Loucy (cell line): ENCODE data around the gene EXOC3L4.

ENCODE experiments used
- H2AFZ ChIP-seq: fragments of 200-600 bp; sonication (generic); 2 replicates; pipeline ENCODE4 v1.6.0; 2016; ENCODE audit warnings: antibody characterized with exemption, mild to moderate bottlenecking, low read length, moderate library complexity
- H3F3A ChIP-seq: fragments of 200-600 bp; 2 replicates; pipeline ENCODE4 v1.6.0; 2016; ENCODE audit warnings: antibody characterized with exemption, low read depth, mild to moderate bottlenecking
- H3K27me3 ChIP-seq: fragments of 200-600 bp; sonication (generic); 2 replicates; pipeline ENCODE4 v1.6.1; 2014; ENCODE audit warnings: low read length, mild to moderate bottlenecking; ENCODE audit not compliant: insufficient read depth, poor library complexity, severe bottlenecking
- H3K36me3 ChIP-seq: fragments of 200-600 bp; sonication (generic); 2 replicates; pipeline ENCODE4 v1.6.1; 2016; ENCODE audit warnings: low read length; ENCODE audit not compliant: insufficient read depth
- H3K4me1 ChIP-seq: fragments of 200-600 bp; sonication (generic); 2 replicates; pipeline ENCODE4 v1.5.1; 2014; ENCODE audit warnings: low read length, mild to moderate bottlenecking; ENCODE audit not compliant: insufficient read depth, poor library complexity, severe bottlenecking
- H3K4me2 ChIP-seq: fragments of 200-600 bp; sonication (generic); 2 replicates; pipeline ENCODE4 v1.6.0; 2014; ENCODE audit warnings: antibody characterized with exemption, low read length, low read depth, mild to moderate bottlenecking; ENCODE audit not compliant: poor library complexity, severe bottlenecking
- H3K4me3 ChIP-seq: fragments of 200-600 bp; sonication (generic); 2 replicates; pipeline ENCODE4 v1.5.1; 2014; ENCODE audit warnings: low read length, mild to moderate bottlenecking, mixed read lengths; ENCODE audit not compliant: poor library complexity, severe bottlenecking
- H3K79me2 ChIP-seq: fragments of 200-600 bp; sonication (generic); 2 replicates; pipeline ENCODE4 v1.6.1; 2014; ENCODE audit warnings: low read length; ENCODE audit not compliant: insufficient read depth
- H3K9ac ChIP-seq: fragments of 200-600 bp; sonication (generic); 2 replicates; pipeline ENCODE4 v1.6.0; 2014; ENCODE audit warnings: mild to moderate bottlenecking, low read depth, low read length, moderate library complexity; ENCODE audit not compliant: poor library complexity, severe bottlenecking
- H3K9me2 ChIP-seq: fragments of 200-600 bp; sonication (generic); replicated peaks from 2 replicates; pipeline ENCODE4 v1.6.1; 2016; ENCODE audit warnings: low read depth, low read length, mixed read lengths
- H3K9me3 ChIP-seq: fragments of 200-600 bp; sonication (generic); 2 replicates; pipeline ENCODE4 v1.6.1; 2014; ENCODE audit warnings: mild to moderate bottlenecking, antibody characterized with exemption, low read length, low read depth; ENCODE audit not compliant: insufficient read depth
- H4K20me1 ChIP-seq: fragments of 200-600 bp; sonication (generic); 2 replicates; pipeline ENCODE4 v1.6.0; 2014; ENCODE audit warnings: antibody characterized with exemption, low read length, mild to moderate bottlenecking; ENCODE audit not compliant: insufficient read depth, poor library complexity, severe bottlenecking
- CTCF ChIP-seq: fragments of 200-600 bp; sonication (generic); conservative IDR thresholded peaks from 2 replicates; pipeline ENCODE4 v1.5.1; 2014; ENCODE audit warnings: mild to moderate bottlenecking, antibody characterized with exemption, low read length
- EZH2phosphoT487 ChIP-seq: fragments of 200-600 bp; IDR thresholded peaks from 2 replicates; pipeline ENCODE4 v1.6.1; 2018; ENCODE audit warnings: antibody characterized with exemption, mild to moderate bottlenecking, moderate library complexity, borderline replicate concordance

The EXOC3L4 gene

GRCh38 chr14:103157969-103158368 lies 63.4 kb downstream of the EXOC3L4 start:
- Histone ChIP-seq H4K20me1 (no peaks in the 10 kb centered on the region), H3K27me3 (no peaks in the 10 kb centered on the region), H3F3A (no peaks in the 10 kb centered on the region), H3K79me2 (no peaks in the 10 kb centered on the region), H3K9ac (no peak overlapping the region), H3K4me3 (no peak overlapping the region), H3K4me1 (no peaks in the 10 kb centered on the region), H2AFZ (no peak overlapping the region), H3K9me2 (no peaks in the 10 kb centered on the region), H3K9me3 (no peaks in the 10 kb centered on the region), H3K36me3 (no peaks in the 10 kb centered on the region), H3K4me2 (no peak overlapping the region)
- TF ChIP-seq CTCF = no peak
- no peak for TF ChIP-seq EZH2phosphoT487

- Histone ChIP-seq H2AFZ (no peak overlapping the region), H3K4me2 (no peak overlapping the region), H3K79me2 (no peaks in the 10 kb centered on the region), H4K20me1 (no peaks in the 10 kb centered on the region), H3K36me3 (no peaks in the 10 kb centered on the region), H3K9me3 (no peaks in the 10 kb centered on the region), H3K9me2 (no peaks in the 10 kb centered on the region), H3K9ac (no peak overlapping the region), H3K4me3 (no peak overlapping the region), H3F3A (no peaks in the 10 kb centered on the region), H3K27me3 (no peaks in the 10 kb centered on the region), H3K4me1 (no peaks in the 10 kb centered on the region)
- TF ChIP-seq EZH2phosphoT487 (no peak), CTCF (no peak)
Measured at GRCh38 chr14:103158688-103159087, 64.2 kb downstream of the EXOC3L4 start.
